Measurements from ENCODE around the gene CIITA.

GRCh38 chr16:10938796-10939648 is 62.0 kb downstream of the CIITA start:
- TF ChIP-seq CTCF (conservative IDR thresholded peaks at IDR 0.05) (no peak), ZFX (IDR thresholded peaks at IDR 0.05) (no peak)

All from C4-2B (cell line).